Choroid plexus epithelial cell (primary cell): ENCODE data around the gene FZD8.

Source experiments
- DNase-seq: peaks from one replicate; pipeline ENCODE4 v3.0.0-alpha.2; 2010; ENCODE audit warnings: low read depth
- H3K4me3 ChIP-seq: 2 replicates; pipeline ENCODE4 v1.5.1; 2011; ENCODE audit warnings: low read depth, mild to moderate bottlenecking, control low read depth, low read length, moderate library complexity
- CTCF ChIP-seq: conservative IDR thresholded peaks from 2 replicates; pipeline ENCODE4 v1.5.1; 2011; ENCODE audit warnings: low read depth, mild to moderate bottlenecking, control low read depth, inconsistent platforms, low read length, moderate library complexity

Gene FZD8

GRCh38 chr10:35674843-35675242 is 32.7 kb upstream of the FZD8 start:
- DNase-seq, result no peak
- TF ChIP-seq CTCF, result no peak
- no peak overlapping the region for H3K4me3 ChIP-seq

GRCh38 chr10:35668865-35669650 is 27.0 kb upstream of the FZD8 start:
- no peak overlapping the region for H3K4me3 ChIP-seq
- no peak for TF ChIP-seq CTCF
- peak; percentile 10 for DNase-seq

- TF ChIP-seq CTCF, result no peak
- H3K4me3 ChIP-seq, result no peak overlapping the region
- no peak for DNase-seq
Measured at GRCh38 chr10:35667971-35668370, 25.9 kb upstream of the FZD8 start.

GRCh38 chr10:35667270-35667889 is 25.3 kb upstream of the FZD8 start:
- no peak overlapping the region for H3K4me3 ChIP-seq
- DNase-seq, result no peak
- TF ChIP-seq CTCF, result no peak

- no peak overlapping the region for H3K4me3 ChIP-seq
- no peak for TF ChIP-seq CTCF
- DNase-seq, result no peak
Measured at GRCh38 chr10:35661236-35661635, 19.1 kb upstream of the FZD8 start.

GRCh38 chr10:35659456-35659855 is 17.4 kb upstream of the FZD8 start:
- DNase-seq, result no peak
- no peak for TF ChIP-seq CTCF
- H3K4me3 ChIP-seq, result no peak overlapping the region

- TF ChIP-seq CTCF, result no peak
- no peak overlapping the region for H3K4me3 ChIP-seq
- no peak for DNase-seq
Measured at GRCh38 chr10:35657621-35658020, 15.5 kb upstream of the FZD8 start.
